ENCODE data around the gene GAS7.

Gene GAS7

GRCh38 chr17:9974448-9975381, 223.7 kb downstream of the GAS7 start:
- H3K36me3 ChIP-seq (ENCODE audit: control insufficient read depth, insufficient read depth, low read length): no peaks in the 10 kb centered on the region
- H3K27me3 ChIP-seq (ENCODE audit: control insufficient read depth, insufficient read depth, low read length, poor library complexity, severe bottlenecking): no peaks in the 10 kb centered on the region
- no peak overlapping the region for H3K4me3 ChIP-seq (ENCODE audit: insufficient read depth, low read depth, low read length)
- no peaks in the 10 kb centered on the region for H3K9me3 ChIP-seq (ENCODE audit: control insufficient read depth, low read length)
- no peak overlapping the region for H3K27ac ChIP-seq (ENCODE audit: insufficient read depth, low read depth, low read length, poor library complexity, severe bottlenecking)
- WGBS, 2 experiments: 86 to 91% methylated on average over 16 of the region's 16 CpGs
- peaks cover 1% of the 10 kb centered on the region for H3K4me1 ChIP-seq (ENCODE audit: control insufficient read depth, insufficient read depth, low read length)

DNA sequence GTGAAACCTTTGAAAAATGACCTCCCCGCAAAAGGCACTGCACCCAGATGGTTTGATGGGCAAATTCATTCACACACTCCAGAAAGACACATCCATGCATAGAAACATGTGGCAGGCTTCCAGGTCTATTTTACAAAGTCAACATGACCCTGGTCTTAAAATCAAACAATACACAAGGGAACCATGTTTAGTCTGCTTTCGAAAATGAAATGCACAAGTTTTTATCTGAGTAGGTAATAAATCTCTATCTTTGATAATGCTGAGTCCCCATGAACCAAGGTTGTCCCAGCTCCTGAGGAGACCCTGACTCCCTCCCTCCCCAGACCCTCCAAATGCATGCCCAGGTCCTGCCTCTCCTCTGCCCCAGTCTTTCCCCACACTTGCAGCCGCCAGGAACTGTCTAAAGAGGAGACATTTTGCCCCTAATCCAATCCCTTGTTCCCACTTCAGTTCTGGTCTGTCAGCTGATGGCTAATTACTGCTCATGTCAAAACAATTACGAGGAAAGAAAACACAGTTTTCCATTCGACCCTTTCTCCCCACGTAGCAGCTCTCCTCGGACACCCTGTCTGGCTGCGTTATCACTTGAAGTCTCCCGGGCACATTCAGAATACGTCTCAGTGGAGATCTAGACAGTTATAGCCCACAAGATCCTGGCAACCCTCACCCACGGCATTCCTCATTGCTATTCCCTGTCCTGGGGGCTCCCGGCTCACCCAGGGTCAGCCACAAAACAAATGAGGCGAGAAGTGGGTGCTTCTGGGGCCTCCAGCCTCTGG, 224.5 kb downstream of the GAS7 start:
- peaks cover 9% of the 10 kb centered on the region for H3K4me1 ChIP-seq (ENCODE audit: control insufficient read depth, insufficient read depth, low read length)
- 90 to 91% methylated on average over 13 of the region's 13 CpGs for WGBS, 2 experiments
- H3K27ac ChIP-seq (ENCODE audit: insufficient read depth, low read depth, low read length, poor library complexity, severe bottlenecking): no peak overlapping the region
- H3K36me3 ChIP-seq (ENCODE audit: control insufficient read depth, insufficient read depth, low read length): no peaks in the 10 kb centered on the region
- H3K27me3 ChIP-seq (ENCODE audit: control insufficient read depth, insufficient read depth, low read length, poor library complexity, severe bottlenecking): no peaks in the 10 kb centered on the region
- no peaks in the 10 kb centered on the region for H3K9me3 ChIP-seq (ENCODE audit: control insufficient read depth, low read length)
- no peak overlapping the region for H3K4me3 ChIP-seq (ENCODE audit: insufficient read depth, low read depth, low read length)

DNA sequence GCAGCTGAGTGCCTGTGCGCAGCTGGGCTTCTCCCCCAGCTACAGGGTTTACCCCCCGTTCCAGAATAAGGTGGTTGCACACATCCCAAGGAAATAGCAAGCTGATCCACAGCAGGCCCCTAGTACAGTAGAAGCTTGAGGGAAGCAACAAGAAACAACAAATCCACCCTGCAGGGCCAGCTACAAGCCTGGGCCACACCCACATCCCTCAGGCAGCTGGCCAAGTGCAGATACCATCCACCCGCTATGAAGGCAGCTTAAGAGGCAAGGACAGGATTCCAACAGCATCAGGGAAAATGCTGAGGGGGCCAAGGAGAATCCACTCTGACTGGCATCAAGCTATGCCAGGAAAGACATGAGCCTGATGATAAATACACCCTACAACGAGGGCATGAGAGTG, 226.4 kb downstream of the GAS7 start:
- no peak overlapping the region for H3K27ac ChIP-seq (ENCODE audit: insufficient read depth, low read depth, low read length, poor library complexity, severe bottlenecking)
- H3K4me1 ChIP-seq (ENCODE audit: control insufficient read depth, insufficient read depth, low read length): peaks cover 9% of the 10 kb centered on the region
- no peaks in the 10 kb centered on the region for H3K27me3 ChIP-seq (ENCODE audit: control insufficient read depth, insufficient read depth, low read length, poor library complexity, severe bottlenecking)
- no peaks in the 10 kb centered on the region for H3K9me3 ChIP-seq (ENCODE audit: control insufficient read depth, low read length)
- H3K4me3 ChIP-seq (ENCODE audit: insufficient read depth, low read depth, low read length): no peak overlapping the region
- 70 to 83% methylated on average over 3 to 4 of the region's 4 CpGs for WGBS, 2 experiments
- H3K36me3 ChIP-seq (ENCODE audit: control insufficient read depth, insufficient read depth, low read length): no peaks in the 10 kb centered on the region

- Histone ChIP-seq H3K9me3 (ENCODE audit: control insufficient read depth, low read length) (no peaks in the 10 kb centered on the region), H3K4me3 (ENCODE audit: insufficient read depth, low read depth, low read length) (no peak overlapping the region), H3K27me3 (ENCODE audit: control insufficient read depth, insufficient read depth, low read length, poor library complexity, severe bottlenecking) (no peaks in the 10 kb centered on the region), H3K36me3 (ENCODE audit: control insufficient read depth, insufficient read depth, low read length) (no peaks in the 10 kb centered on the region), H3K27ac (ENCODE audit: insufficient read depth, low read depth, low read length, poor library complexity, severe bottlenecking) (no peak overlapping the region), H3K4me1 (ENCODE audit: control insufficient read depth, insufficient read depth, low read length) (peaks cover 9% of the 10 kb centered on the region)
- 92 to 94% methylated on average over 13 of the region's 13 CpGs for WGBS, 2 experiments
Measured at GRCh38 chr17:9969301-9969935, 229.0 kb downstream of the GAS7 start.

DNA sequence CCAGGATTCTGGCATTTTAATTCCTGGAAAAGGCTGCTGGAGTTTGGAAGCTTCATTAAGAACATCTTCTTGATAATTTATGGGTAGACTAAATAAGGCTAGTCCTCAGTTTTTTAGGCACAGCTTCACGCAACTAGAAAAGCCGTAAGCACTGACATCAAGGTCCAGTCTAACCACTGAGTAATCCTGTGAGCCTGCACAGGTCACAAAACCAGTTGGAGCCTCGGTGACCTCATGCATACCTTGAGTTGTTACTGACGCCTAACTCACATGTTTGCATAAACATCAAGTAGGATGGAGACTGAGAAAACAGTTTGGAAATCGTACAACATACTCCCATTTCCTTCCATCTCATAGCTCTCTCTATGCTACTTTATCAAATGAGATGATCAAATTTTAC, 229.5 kb downstream of the GAS7 start:
- Histone ChIP-seq H3K36me3 (ENCODE audit: control insufficient read depth, insufficient read depth, low read length) (no peaks in the 10 kb centered on the region), H3K27ac (ENCODE audit: insufficient read depth, low read depth, low read length, poor library complexity, severe bottlenecking) (no peak overlapping the region), H3K9me3 (ENCODE audit: control insufficient read depth, low read length) (no peaks in the 10 kb centered on the region), H3K4me3 (ENCODE audit: insufficient read depth, low read depth, low read length) (no peak overlapping the region), H3K4me1 (ENCODE audit: control insufficient read depth, insufficient read depth, low read length) (peaks cover 9% of the 10 kb centered on the region), H3K27me3 (ENCODE audit: control insufficient read depth, insufficient read depth, low read length, poor library complexity, severe bottlenecking) (no peaks in the 10 kb centered on the region)
- 87 to 94% methylated on average over 5 of the region's 5 CpGs for WGBS, 2 experiments

- no peaks in the 10 kb centered on the region for H3K27me3 ChIP-seq (ENCODE audit: control insufficient read depth, insufficient read depth, low read length, poor library complexity, severe bottlenecking)
- H3K36me3 ChIP-seq (ENCODE audit: control insufficient read depth, insufficient read depth, low read length): no peaks in the 10 kb centered on the region
- H3K27ac ChIP-seq (ENCODE audit: insufficient read depth, low read depth, low read length, poor library complexity, severe bottlenecking): no peak overlapping the region
- H3K4me1 ChIP-seq (ENCODE audit: control insufficient read depth, insufficient read depth, low read length): peaks cover 9% of the 10 kb centered on the region
- H3K9me3 ChIP-seq (ENCODE audit: control insufficient read depth, low read length): no peaks in the 10 kb centered on the region
- no peak overlapping the region for H3K4me3 ChIP-seq (ENCODE audit: insufficient read depth, low read depth, low read length)
- WGBS, 2 experiments: 67 to 68% methylated on average over 5 of the region's 5 CpGs
Measured at GRCh38 chr17:9968008-9968407, 230.4 kb downstream of the GAS7 start.

DNA sequence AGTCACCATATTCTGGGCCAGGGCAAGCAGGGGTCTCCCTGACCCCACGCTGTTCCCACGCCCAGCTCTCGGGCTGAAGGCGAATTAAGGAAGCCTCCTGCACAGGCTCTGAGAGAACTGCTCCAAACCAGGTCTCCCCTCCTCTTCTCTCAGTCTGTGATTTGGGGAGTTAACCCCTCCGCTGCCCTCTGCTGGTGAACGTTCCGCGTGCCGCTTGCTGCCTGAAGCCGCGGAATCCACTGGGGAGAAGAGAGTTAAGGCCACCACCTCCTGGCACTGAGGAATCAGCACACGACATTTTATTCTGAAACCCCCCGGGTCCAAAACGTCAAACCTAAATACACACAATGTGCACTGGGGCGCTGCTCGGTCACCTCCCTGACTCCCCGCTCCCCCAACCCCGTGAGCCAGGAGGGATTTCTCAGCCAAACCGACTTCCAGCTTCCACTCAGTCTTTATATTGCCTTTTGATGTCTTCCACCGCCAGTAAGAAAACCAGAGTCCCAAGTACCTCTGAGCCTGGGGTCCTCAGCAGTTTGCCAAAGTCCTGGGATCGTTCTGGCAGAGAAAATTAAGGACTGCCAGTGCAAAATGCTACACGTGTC, 238.9 kb downstream of the GAS7 start:
- 20% methylated on average over 22 of the region's 22 CpGs for WGBS, 2 experiments
- H3K27me3 ChIP-seq (ENCODE audit: control insufficient read depth, insufficient read depth, low read length, poor library complexity, severe bottlenecking): no peaks in the 10 kb centered on the region
- H3K9me3 ChIP-seq (ENCODE audit: control insufficient read depth, low read length): no peaks in the 10 kb centered on the region
- H3K4me1 ChIP-seq (ENCODE audit: control insufficient read depth, insufficient read depth, low read length): peaks cover 11% of the 10 kb centered on the region
- no peak overlapping the region for H3K27ac ChIP-seq (ENCODE audit: insufficient read depth, low read depth, low read length, poor library complexity, severe bottlenecking)
- H3K4me3 ChIP-seq (ENCODE audit: insufficient read depth, low read depth, low read length): no peak overlapping the region
- no peaks in the 10 kb centered on the region for H3K36me3 ChIP-seq (ENCODE audit: control insufficient read depth, insufficient read depth, low read length)

DNA sequence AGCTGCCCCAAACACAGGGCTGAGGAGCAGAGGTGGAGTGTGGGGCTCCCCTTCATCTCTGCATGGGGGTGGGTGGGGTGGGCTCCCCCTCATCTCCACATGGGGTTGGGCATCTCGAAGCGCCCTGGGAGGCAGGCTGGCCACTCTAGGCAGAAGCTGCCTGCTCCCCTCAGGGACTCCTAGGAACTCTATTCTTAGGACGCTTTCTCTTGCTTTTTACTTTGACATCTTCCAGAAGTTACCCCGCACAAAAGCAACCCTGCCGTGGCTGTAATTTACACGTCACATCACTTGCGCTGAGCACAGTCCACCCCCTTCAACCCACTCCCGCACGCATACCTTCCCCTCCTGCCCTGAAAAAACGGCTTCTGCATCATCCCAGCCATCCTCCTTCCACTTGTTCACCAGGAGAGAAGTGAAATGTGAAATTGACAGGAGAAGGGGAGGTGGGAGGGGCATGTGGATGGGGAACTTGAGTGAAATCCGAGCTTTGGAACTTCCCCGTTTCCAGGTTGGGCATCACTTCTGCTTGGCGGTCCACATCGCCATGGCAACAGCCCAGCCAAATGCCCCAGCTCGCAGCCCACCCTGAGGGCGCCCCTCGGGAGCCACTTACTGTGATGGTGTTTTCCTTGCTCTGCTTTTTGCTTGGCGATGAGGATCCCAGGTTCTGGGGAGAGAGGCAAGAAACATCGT, 239.7 kb downstream of the GAS7 start:
- Histone ChIP-seq H3K27ac (ENCODE audit: insufficient read depth, low read depth, low read length, poor library complexity, severe bottlenecking) (no peak overlapping the region), H3K4me3 (ENCODE audit: insufficient read depth, low read depth, low read length) (no peak overlapping the region)
- WGBS, 2 experiments: 58 to 59% methylated on average over 18 to 19 of the region's 19 CpGs

GRCh38 chr17:9957244-9957643, 241.2 kb downstream of the GAS7 start:
- no peaks in the 10 kb centered on the region for H3K9me3 ChIP-seq (ENCODE audit: control insufficient read depth, low read length)
- 55 to 56% methylated on average over 8 of the region's 8 CpGs for WGBS, 2 experiments
- no peak overlapping the region for H3K4me3 ChIP-seq (ENCODE audit: insufficient read depth, low read depth, low read length)
- H3K4me1 ChIP-seq (ENCODE audit: control insufficient read depth, insufficient read depth, low read length): peaks cover 11% of the 10 kb centered on the region
- no peaks in the 10 kb centered on the region for H3K36me3 ChIP-seq (ENCODE audit: control insufficient read depth, insufficient read depth, low read length)
- H3K27me3 ChIP-seq (ENCODE audit: control insufficient read depth, insufficient read depth, low read length, poor library complexity, severe bottlenecking): no peaks in the 10 kb centered on the region
- no peak overlapping the region for H3K27ac ChIP-seq (ENCODE audit: insufficient read depth, low read depth, low read length, poor library complexity, severe bottlenecking)

More for the DNA sequence above, 239.7 kb downstream of the GAS7 start:
- Histone ChIP-seq H3K27me3 (ENCODE audit: control insufficient read depth, insufficient read depth, low read length, poor library complexity, severe bottlenecking) (no peaks in the 10 kb centered on the region), H3K36me3 (ENCODE audit: control insufficient read depth, insufficient read depth, low read length) (no peaks in the 10 kb centered on the region), H3K9me3 (ENCODE audit: control insufficient read depth, low read length) (no peaks in the 10 kb centered on the region), H3K4me1 (ENCODE audit: control insufficient read depth, insufficient read depth, low read length) (peaks cover 11% of the 10 kb centered on the region)
